SK-N-SH (cell line): ENCODE results near the gene ZNF718. TPM values are rescaled to one million over a fixed set of nuclear protein-coding genes. Genes with fewer than 3 reads are reported as not detected.

Experiments
- polyA plus RNA-seq, 3 experiments: library from polyadenylated mRNA; depleted of rRNA; stranded (reverse); fragments of >200 nt; gene quantifications; 2 replicates each; pipeline ENCODE4 v1.2.3, GENCODE V29; 2012

The ZNF718 gene
- polyA plus RNA-seq, 1 of the 3 experiments (the other 2 are of a cell fraction) = 0.02 TPM

Other genes starting within 250 kb of the ZNF718 start
- gene ZNF595, start 71.2 kb upstream of the ZNF718 start, polyA plus RNA-seq (2012; rRNA removed) = 88.4 and 130 TPM in 2 replicates
- gene ZNF732, start 181.0 kb downstream of the ZNF718 start, polyA plus RNA-seq (2012; rRNA removed) = 0.05 TPM in 2 replicates
- gene ZNF141, start 213.3 kb downstream of the ZNF718 start, polyA plus RNA-seq (2012; rRNA removed) = 1.6 and 2.4 TPM in 2 replicates